Hepatocyte (in vitro differentiated cells): ENCODE results near the gene OR6N2. TPM values are rescaled to one million over a fixed set of nuclear protein-coding genes. Genes with fewer than 3 reads are reported as not detected.

ENCODE experiments used
- DNase-seq: peaks from one replicate; pipeline ENCODE4 v3.0.0-alpha.2; 2016; ENCODE audit warnings: low spot score
- H2AFZ ChIP-seq: fragments of 200-600 bp; sonication (generic); 2 replicates; pipeline ENCODE4 v1.6.0; 2016; ENCODE audit warnings: antibody characterized with exemption, mild to moderate bottlenecking
- H3K27ac ChIP-seq: fragments of 200-600 bp; sonication (generic); 2 replicates; pipeline ENCODE4 v1.5.1; 2016; ENCODE audit warnings: mild to moderate bottlenecking
- H3K27me3 ChIP-seq: fragments of 200-600 bp; sonication (generic); 2 replicates; pipeline ENCODE4 v1.6.1; 2016
- H3K36me3 ChIP-seq: fragments of 200-600 bp; sonication (generic); replicated peaks from 2 replicates; pipeline ENCODE4 v1.5.1; 2016; ENCODE audit warnings: low read depth; ENCODE audit not compliant: insufficient read depth
- H3K4me1 ChIP-seq: fragments of 200-600 bp; sonication (generic); 2 replicates; pipeline ENCODE4 v1.5.1; 2016; ENCODE audit warnings: mild to moderate bottlenecking, moderate library complexity; ENCODE audit not compliant: insufficient read depth
- H3K4me2 ChIP-seq: fragments of 200-600 bp; sonication (generic); 2 replicates; pipeline ENCODE4 v1.6.0; 2016
- H3K4me3 ChIP-seq: fragments of 200-600 bp; sonication (generic); 2 replicates; pipeline ENCODE4 v1.5.1; 2016; ENCODE audit warnings: mild to moderate bottlenecking
- H3K79me2 ChIP-seq: fragments of 200-600 bp; sonication (generic); 2 replicates; pipeline ENCODE4 v1.6.0; 2017; ENCODE audit warnings: mild to moderate bottlenecking
- H3K9me2 ChIP-seq: fragments of 200-600 bp; sonication (generic); replicated peaks from 2 replicates; pipeline ENCODE4 v1.6.0; 2017; ENCODE audit warnings: mild to moderate bottlenecking; ENCODE audit not compliant: insufficient read depth
- H3K9me3 ChIP-seq: fragments of 200-600 bp; sonication (generic); 2 replicates; pipeline ENCODE4 v1.5.1; 2016; ENCODE audit warnings: low read depth, mild to moderate bottlenecking
- H4K20me1 ChIP-seq: fragments of 200-600 bp; sonication (generic); 2 replicates; pipeline ENCODE4 v1.6.0; 2016; ENCODE audit warnings: mild to moderate bottlenecking; ENCODE audit not compliant: insufficient read depth, poor library complexity, severe bottlenecking
- CTCF ChIP-seq: fragments of 200-600 bp; sonication (generic); IDR thresholded peaks from 2 replicates; pipeline ENCODE4 v1.5.1; 2016; ENCODE audit warnings: antibody characterized with exemption, mild to moderate bottlenecking; ENCODE audit not compliant: poor library complexity
- EZH2 ChIP-seq: fragments of 200-600 bp; sonication (generic); IDR thresholded peaks from 2 replicates; pipeline ENCODE4 v1.6.1; 2016; ENCODE audit warnings: antibody characterized with exemption, mild to moderate bottlenecking, borderline replicate concordance
- EZH2phosphoT487 ChIP-seq: fragments of 200-600 bp; sonication (generic); IDR thresholded peaks from one replicate; pipeline ENCODE4 v1.6.1; 2018; ENCODE audit warnings: antibody characterized with exemption, mild to moderate bottlenecking, low read depth, moderate library complexity; ENCODE audit not compliant: unreplicated experiment, severe bottlenecking
- WGBS: methylation state at CpG from one replicate; pipeline ENCODE4 v1.1.6; 2016; ENCODE audit warnings: low lambda C conversion rate; ENCODE audit errors: missing lambda C conversion rate; 5-methylcytosine and 5-hydroxymethylcytosine counted together
- polyA plus RNA-seq: library from polyadenylated mRNA; unstranded; fragments of >200 nt; fragmentation: Nextera tagmentation; extraction: Ambion mirVana; gene quantifications from 2 replicates; pipeline ENCODE4 v1.2.1, GENCODE V29; 2016
- total RNA-seq: library from RNA; depleted of rRNA; stranded (reverse); fragments of >200 nt; gene quantifications from 2 replicates; pipeline ENCODE4 v1.2.3, GENCODE V29; 2014

The OR6N2 gene
- total and polyA plus RNA-seq, 2 experiments from 2014 or later: not detected

GRCh38 chr1:158754420-158754819 lies 26.6 kb downstream of the OR6N2 start, which contains the start of gene OR6K6:
TSS of gene OR6K6 (plus strand) at chr1:158754720. CDS start at chr1:158754888, 168 bp downstream.
- no peaks in the 10 kb centered on the region for H3K27me3 ChIP-seq
- 70% methylated on average over 2 of the region's 2 CpGs for whole genome bisulfite sequencing

DNA sequence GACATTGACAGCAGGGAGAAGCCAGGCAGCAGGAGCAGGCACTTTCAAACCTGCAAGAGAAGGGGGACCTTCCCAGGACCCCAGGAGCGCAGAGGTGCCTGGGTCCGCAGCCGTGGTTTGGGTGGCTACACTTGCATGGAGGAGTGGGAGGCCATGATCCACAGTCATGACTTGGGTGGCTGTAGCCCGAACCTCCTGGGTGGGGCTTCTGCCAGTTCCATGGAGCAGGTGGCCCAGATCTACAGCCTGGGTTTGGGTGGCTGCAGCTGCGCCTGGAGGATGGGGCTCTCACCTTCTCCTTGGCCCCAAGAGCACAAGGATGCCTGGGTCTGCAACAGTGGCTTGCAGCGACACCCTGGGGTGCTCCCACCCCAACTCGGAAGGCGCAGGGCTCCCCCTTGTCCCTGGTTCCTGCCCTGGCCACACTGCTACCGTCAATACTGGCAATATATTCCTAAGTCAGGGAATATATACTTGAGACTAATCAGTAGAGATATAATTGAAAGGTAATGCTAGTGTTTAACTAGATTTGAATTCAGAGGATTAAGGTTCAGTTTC lies 28.8 kb downstream of the OR6N2 start:
- Histone ChIP-seq H3K4me2 (no peak overlapping the region), H3K9me3 (no peaks in the 10 kb centered on the region), H3K27ac (no peak overlapping the region), H3K4me1 (no peaks in the 10 kb centered on the region), H3K27me3 (no peaks in the 10 kb centered on the region), H2AFZ (no peak overlapping the region), H3K4me3 (no peak overlapping the region), H3K79me2 (no peaks in the 10 kb centered on the region), H3K9me2 (no peaks in the 10 kb centered on the region), H4K20me1 (no peaks in the 10 kb centered on the region), H3K36me3 (no peaks in the 10 kb centered on the region)
- 95% methylated on average over 9 of the region's 9 CpGs for WGBS
- DNase-seq: no peak
- no peak for TF ChIP-seq EZH2
- TF ChIP-seq CTCF: no peak
- no peak for TF ChIP-seq EZH2phosphoT487

More at GRCh38 chr1:158754420-158754819, 26.6 kb downstream of the OR6N2 start, which contains the start of gene OR6K6:
- no peaks in the 10 kb centered on the region for H3K4me1 ChIP-seq
- H3K36me3 ChIP-seq: no peaks in the 10 kb centered on the region
- H3K79me2 ChIP-seq: no peaks in the 10 kb centered on the region
- no peak for TF ChIP-seq EZH2
- no peak for TF ChIP-seq CTCF
- no peak for TF ChIP-seq EZH2phosphoT487
- DNase-seq: no peak
- H2AFZ ChIP-seq: no peak within 1 kb of the TSS
- H3K4me2 ChIP-seq: no peak within 1 kb of the TSS
- no peak within 1 kb of the TSS for H3K4me3 ChIP-seq
- H3K27ac ChIP-seq: no peak within 1 kb of the TSS
- H4K20me1 ChIP-seq: no peaks in the 10 kb centered on the region
- H3K9me3 ChIP-seq: no peaks in the 10 kb centered on the region
- H3K9me2 ChIP-seq: no peaks in the 10 kb centered on the region

GRCh38 chr1:158735848-158736247 lies 45.2 kb downstream of the OR6N2 start:
- TF ChIP-seq EZH2: no peak
- Histone ChIP-seq H4K20me1 (no peaks in the 10 kb centered on the region), H3K9me2 (no peaks in the 10 kb centered on the region), H3K36me3 (no peaks in the 10 kb centered on the region), H3K4me1 (no peaks in the 10 kb centered on the region), H3K27ac (no peak overlapping the region), H3K79me2 (no peaks in the 10 kb centered on the region), H2AFZ (no peak overlapping the region), H3K9me3 (no peaks in the 10 kb centered on the region), H3K27me3 (no peaks in the 10 kb centered on the region), H3K4me3 (no peak overlapping the region), H3K4me2 (no peak overlapping the region)
- no peak for DNase-seq

DNA sequence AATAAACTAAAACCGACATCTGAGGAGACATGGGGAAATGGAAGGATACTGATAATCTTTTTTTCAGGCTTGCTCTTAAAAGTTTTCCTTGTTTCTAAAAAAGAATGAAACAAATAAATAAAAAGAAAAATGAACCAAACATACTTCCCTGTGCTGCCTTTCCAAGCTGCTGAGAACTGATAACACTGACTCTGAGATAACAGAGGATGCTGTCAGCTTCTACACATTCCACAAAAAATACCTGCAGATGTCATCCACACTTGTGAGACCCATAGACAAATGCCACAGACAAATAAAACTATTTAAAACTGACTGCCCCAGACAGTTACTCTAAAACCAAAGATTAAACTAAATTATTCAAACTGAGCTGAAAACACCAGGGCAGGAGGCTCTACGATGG lies 48.5 kb downstream of the OR6N2 start:
- Histone ChIP-seq H3K9me2 (no peaks in the 10 kb centered on the region), H3K4me1 (no peaks in the 10 kb centered on the region), H3K27me3 (no peaks in the 10 kb centered on the region), H3K4me3 (no peak overlapping the region), H3K36me3 (no peaks in the 10 kb centered on the region), H3K27ac (no peak overlapping the region), H4K20me1 (no peaks in the 10 kb centered on the region), H2AFZ (no peak overlapping the region), H3K4me2 (no peak overlapping the region), H3K9me3 (no peaks in the 10 kb centered on the region), H3K79me2 (no peaks in the 10 kb centered on the region)
- DNase-seq: no peak
- 63% methylated on average over 2 of the region's 2 CpGs for WGBS
- no peak for TF ChIP-seq CTCF
- no peak for TF ChIP-seq EZH2phosphoT487
- TF ChIP-seq EZH2: no peak
